Measurements from ENCODE around the gene MFSD6L. TPM values are rescaled to one million over a fixed set of nuclear protein-coding genes. Genes with fewer than 3 reads are reported as not detected.

MFSD6L gene
- total and polyA plus RNA-seq, 2 experiments from 2014 or later = not detected

DNA sequence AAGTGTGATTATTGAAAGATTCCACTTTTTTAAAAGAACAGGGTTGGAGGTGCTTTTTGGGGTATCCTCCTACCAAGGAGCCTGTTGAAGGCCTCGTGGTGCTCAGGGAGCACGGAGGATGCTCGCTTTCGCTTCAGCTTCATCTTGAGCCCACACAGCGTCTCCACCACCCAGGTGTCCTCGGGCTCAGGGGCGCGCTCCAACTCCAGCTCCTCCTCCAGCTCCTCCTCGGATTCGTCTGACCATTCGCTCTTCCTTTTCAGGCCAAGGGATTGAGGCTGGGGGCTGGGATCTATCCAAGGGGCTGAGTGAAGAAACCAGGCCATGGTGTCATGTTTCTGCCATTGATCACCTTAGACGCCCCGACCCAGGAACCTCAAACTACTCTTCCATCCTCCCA, 42.0 kb downstream of the MFSD6L start:
- Histone ChIP-seq H3K27me3 (no peaks in the 10 kb centered on the region), H3K27ac (no peak overlapping the region), H3K36me3 (no peaks in the 10 kb centered on the region), H3K4me1 (ENCODE audit: low read depth) (no peaks in the 10 kb centered on the region), H3K9me3 (ENCODE audit: low read depth) (no peaks in the 10 kb centered on the region), H3K4me3 (no peak overlapping the region)
- no peak for DNase-seq (ENCODE audit: low read depth in 1 of 2, low spot score in 1 of 2)
- TF ChIP-seq, protein P1, sequence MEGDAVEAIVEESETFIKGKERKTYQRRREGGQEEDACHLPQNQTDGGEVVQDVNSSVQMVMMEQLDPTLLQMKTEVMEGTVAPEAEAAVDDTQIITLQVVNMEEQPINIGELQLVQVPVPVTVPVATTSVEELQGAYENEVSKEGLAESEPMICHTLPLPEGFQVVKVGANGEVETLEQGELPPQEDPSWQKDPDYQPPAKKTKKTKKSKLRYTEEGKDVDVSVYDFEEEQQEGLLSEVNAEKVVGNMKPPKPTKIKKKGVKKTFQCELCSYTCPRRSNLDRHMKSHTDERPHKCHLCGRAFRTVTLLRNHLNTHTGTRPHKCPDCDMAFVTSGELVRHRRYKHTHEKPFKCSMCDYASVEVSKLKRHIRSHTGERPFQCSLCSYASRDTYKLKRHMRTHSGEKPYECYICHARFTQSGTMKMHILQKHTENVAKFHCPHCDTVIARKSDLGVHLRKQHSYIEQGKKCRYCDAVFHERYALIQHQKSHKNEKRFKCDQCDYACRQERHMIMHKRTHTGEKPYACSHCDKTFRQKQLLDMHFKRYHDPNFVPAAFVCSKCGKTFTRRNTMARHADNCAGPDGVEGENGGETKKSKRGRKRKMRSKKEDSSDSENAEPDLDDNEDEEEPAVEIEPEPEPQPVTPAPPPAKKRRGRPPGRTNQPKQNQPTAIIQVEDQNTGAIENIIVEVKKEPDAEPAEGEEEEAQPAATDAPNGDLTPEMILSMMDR (IDR thresholded peaks at IDR 0.05; ENCODE audit: low read depth, low read length) = no peak

- H3K27ac ChIP-seq = no peak overlapping the region
- no peaks in the 10 kb centered on the region for H3K9me3 ChIP-seq (ENCODE audit: low read depth)
- H3K36me3 ChIP-seq = no peaks in the 10 kb centered on the region
- TF ChIP-seq, protein P1 (IDR thresholded peaks at IDR 0.05; ENCODE audit: low read depth, low read length) = no peak
- H3K4me3 ChIP-seq = no peak overlapping the region
- DNase-seq (ENCODE audit: low read depth in 1 of 2, low spot score in 1 of 2) = no peak
- no peaks in the 10 kb centered on the region for H3K4me1 ChIP-seq (ENCODE audit: low read depth)
- no peaks in the 10 kb centered on the region for H3K27me3 ChIP-seq
Measured at GRCh38 chr17:8755590-8756255, 43.4 kb downstream of the MFSD6L start.

- TF ChIP-seq, protein P1 (IDR thresholded peaks at IDR 0.05; ENCODE audit: low read depth, low read length) = no peak
Measured at GRCh38 chr17:8754890-8755289, 44.3 kb downstream of the MFSD6L start.

DNA sequence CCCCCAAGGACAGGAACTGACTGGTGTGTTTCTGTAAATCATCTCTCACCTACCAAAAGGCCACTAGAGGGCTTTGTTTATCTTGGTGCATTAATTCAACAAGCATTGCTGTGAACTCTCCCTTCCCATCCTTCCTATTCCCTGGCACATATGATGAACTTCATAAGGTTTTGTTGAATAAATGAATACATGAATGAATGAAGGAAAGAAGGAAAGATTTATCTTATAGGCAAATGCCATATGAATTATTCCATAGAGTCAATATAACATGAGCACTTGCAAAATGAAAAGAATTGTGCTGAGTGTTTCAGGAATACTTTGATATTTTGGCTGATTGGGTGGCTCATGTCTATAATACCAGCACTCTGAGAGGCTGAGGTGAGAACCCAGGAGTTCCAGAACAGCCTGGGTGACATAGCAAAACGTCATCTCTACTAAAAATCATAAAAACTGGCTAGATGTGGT, 45.2 kb downstream of the MFSD6L start:
- no peaks in the 10 kb centered on the region for H3K9me3 ChIP-seq (ENCODE audit: low read depth)

More at GRCh38 chr17:8754890-8755289, 44.3 kb downstream of the MFSD6L start:
- no peak for DNase-seq (ENCODE audit: low read depth in 1 of 2, low spot score in 1 of 2)
- H3K36me3 ChIP-seq = no peaks in the 10 kb centered on the region
- H3K4me1 ChIP-seq (ENCODE audit: low read depth) = no peaks in the 10 kb centered on the region
- H3K9me3 ChIP-seq (ENCODE audit: low read depth) = no peaks in the 10 kb centered on the region
- no peak overlapping the region for H3K4me3 ChIP-seq
- H3K27ac ChIP-seq = no peak overlapping the region
- H3K27me3 ChIP-seq = no peaks in the 10 kb centered on the region

GRCh38 chr17:8753136-8753975, 45.8 kb downstream of the MFSD6L start:
- TF ChIP-seq, protein P1 (IDR thresholded peaks at IDR 0.05; ENCODE audit: low read depth, low read length) = no peak
- Histone ChIP-seq H3K27ac (no peak overlapping the region), H3K4me1 (ENCODE audit: low read depth) (no peaks in the 10 kb centered on the region), H3K36me3 (no peaks in the 10 kb centered on the region), H3K27me3 (no peaks in the 10 kb centered on the region), H3K9me3 (ENCODE audit: low read depth) (no peaks in the 10 kb centered on the region), H3K4me3 (no peak overlapping the region)
- DNase-seq (ENCODE audit: low read depth in 1 of 2, low spot score in 1 of 2) = no peak

More for the DNA sequence above, 45.2 kb downstream of the MFSD6L start:
- DNase-seq (ENCODE audit: low read depth in 1 of 2, low spot score in 1 of 2) = peak in 1 of 2 donors; percentile 45
- TF ChIP-seq, protein P1 (IDR thresholded peaks at IDR 0.05; ENCODE audit: low read depth, low read length) = peak; percentile 53
- H3K36me3 ChIP-seq = no peaks in the 10 kb centered on the region
- H3K4me1 ChIP-seq (ENCODE audit: low read depth) = no peaks in the 10 kb centered on the region
- no peak overlapping the region for H3K4me3 ChIP-seq
- no peak overlapping the region for H3K27ac ChIP-seq
- H3K27me3 ChIP-seq = no peaks in the 10 kb centered on the region

All from cardiac muscle cell (in vitro differentiated cells and primary cell).